Stomach smooth muscle (tissue), 2 donors: ENCODE measurements around the gene SLC1A7.

Source experiments
- H3K27ac ChIP-seq: one replicate; pipeline ENCODE4 v1.7.0; 2013; ENCODE audit warnings: mild to moderate bottlenecking, low read length, inconsistent platforms
- H3K27me3 ChIP-seq, 2 donors: one replicate each; pipeline ENCODE4 v1.7.0; 2013; ENCODE audit warnings: low read length in 2 of 2; ENCODE audit not compliant: insufficient read depth in 2 of 2, control insufficient read depth in 1 of 2
- H3K36me3 ChIP-seq, 2 donors: one replicate each; pipeline ENCODE4 v1.7.0; 2013; ENCODE audit warnings: low read length in 2 of 2; ENCODE audit not compliant: control insufficient read depth in 2 of 2, insufficient read depth in 2 of 2
- H3K4me1 ChIP-seq: one replicate; pipeline ENCODE4 v1.7.0; 2013; ENCODE audit warnings: low read length; ENCODE audit not compliant: control insufficient read depth, insufficient read depth
- H3K4me3 ChIP-seq, 2 donors: one replicate each; pipeline ENCODE4 v1.7.0; 2013; ENCODE audit warnings: low read length in 2 of 2
- H3K9ac ChIP-seq, 2 donors: one replicate each; pipeline ENCODE4 v1.7.0; 2013; ENCODE audit warnings: low read length in 2 of 2, mild to moderate bottlenecking in 1 of 2
- H3K9me3 ChIP-seq, 2 donors: one replicate each; pipeline ENCODE4 v1.7.0; 2013; ENCODE audit warnings: low read length in 2 of 2; ENCODE audit not compliant: control insufficient read depth in 2 of 2
- donor health status: healthy.
- donor health status: Pancreatic carcinoma.

SLC1A7 gene

DNA sequence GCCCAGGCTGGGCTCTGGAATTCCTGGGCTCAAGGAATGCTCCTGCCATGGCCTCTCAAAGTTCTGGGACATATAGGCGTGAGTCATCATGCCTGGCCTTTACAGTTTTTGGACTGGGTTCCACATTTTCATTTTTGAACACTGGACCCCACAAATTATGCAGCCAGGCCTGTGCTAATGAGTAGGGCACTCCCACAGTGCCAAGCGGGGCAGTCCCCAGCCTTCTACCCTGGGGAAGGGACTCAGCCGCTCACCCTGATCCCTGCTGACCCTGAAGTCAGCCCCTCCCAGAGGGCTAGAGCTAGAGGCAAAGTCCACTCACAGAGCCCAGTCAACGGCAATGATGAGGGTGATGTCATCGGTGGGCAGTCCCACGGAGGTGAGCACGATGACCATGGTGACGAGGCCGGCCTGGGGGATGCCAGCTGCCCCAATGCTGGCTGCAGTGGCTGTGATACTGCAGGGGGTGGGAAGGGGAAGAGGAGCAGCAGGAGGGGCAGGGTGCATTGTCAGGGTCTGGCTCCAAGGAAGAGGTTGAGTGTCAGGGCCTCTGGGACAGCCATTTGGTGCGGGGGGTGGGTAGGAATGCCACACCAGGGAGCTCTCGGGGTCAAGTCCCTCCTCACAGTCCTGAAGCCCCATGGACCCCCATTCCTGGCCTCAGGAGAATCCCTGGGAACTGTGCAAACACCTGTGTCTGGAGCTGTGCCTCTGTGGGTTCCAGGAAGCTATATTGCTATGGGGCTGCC lies 52.8 kb downstream of the SLC1A7 start:
- Histone ChIP-seq H3K9me3 (no peaks in the 10 kb centered on the region), H3K27ac (no peak overlapping the region), H3K27me3 (no peaks in the 10 kb centered on the region), H3K9ac (no peak overlapping the region), H3K4me3 (no peak overlapping the region), H3K36me3 (peaks cover 2 to 13% of the 10 kb centered on the region in 2 donors), H3K4me1 (peaks cover 35% of the 10 kb centered on the region)

DNA sequence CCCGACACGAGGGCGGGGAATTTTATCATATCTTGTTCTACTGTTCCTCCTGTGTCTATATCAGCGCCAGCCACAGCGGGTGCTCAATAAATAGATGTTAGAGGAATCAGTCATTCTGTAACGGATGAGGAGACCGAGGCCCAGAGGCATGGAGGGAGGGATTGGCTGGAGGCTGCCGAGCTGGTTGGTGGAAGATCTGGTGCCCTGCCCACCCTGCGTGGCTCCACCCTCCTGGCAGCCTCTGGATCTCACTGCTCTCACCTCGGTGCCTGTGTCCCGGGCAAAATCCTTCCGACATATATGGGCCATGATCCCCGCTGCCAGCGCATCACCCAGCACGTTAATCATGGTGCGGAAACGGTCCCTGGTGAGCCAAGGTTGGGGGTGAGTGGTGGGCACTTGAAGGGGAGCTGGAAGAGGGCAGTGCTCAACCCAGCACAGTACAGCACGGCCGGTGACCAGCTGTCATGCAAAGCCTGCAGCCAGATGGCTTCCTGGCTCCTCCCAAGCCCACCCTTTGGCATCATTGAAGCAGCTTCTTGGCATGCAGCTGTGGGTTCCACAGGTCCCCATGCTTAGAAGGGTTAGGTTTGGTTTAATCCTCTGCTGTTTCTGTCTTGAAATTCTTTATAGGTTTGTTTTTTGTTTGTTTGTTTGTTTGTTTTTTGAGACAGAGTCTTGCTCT lies 53.7 kb downstream of the SLC1A7 start:
- Histone ChIP-seq H3K27ac (no peak overlapping the region), H3K9ac (no peak overlapping the region), H3K4me1 (peaks cover 36% of the 10 kb centered on the region), H3K36me3 (peaks cover 5 to 15% of the 10 kb centered on the region in 2 donors), H3K27me3 (no peaks in the 10 kb centered on the region), H3K4me3 (no peak overlapping the region), H3K9me3 (no peaks in the 10 kb centered on the region)

DNA sequence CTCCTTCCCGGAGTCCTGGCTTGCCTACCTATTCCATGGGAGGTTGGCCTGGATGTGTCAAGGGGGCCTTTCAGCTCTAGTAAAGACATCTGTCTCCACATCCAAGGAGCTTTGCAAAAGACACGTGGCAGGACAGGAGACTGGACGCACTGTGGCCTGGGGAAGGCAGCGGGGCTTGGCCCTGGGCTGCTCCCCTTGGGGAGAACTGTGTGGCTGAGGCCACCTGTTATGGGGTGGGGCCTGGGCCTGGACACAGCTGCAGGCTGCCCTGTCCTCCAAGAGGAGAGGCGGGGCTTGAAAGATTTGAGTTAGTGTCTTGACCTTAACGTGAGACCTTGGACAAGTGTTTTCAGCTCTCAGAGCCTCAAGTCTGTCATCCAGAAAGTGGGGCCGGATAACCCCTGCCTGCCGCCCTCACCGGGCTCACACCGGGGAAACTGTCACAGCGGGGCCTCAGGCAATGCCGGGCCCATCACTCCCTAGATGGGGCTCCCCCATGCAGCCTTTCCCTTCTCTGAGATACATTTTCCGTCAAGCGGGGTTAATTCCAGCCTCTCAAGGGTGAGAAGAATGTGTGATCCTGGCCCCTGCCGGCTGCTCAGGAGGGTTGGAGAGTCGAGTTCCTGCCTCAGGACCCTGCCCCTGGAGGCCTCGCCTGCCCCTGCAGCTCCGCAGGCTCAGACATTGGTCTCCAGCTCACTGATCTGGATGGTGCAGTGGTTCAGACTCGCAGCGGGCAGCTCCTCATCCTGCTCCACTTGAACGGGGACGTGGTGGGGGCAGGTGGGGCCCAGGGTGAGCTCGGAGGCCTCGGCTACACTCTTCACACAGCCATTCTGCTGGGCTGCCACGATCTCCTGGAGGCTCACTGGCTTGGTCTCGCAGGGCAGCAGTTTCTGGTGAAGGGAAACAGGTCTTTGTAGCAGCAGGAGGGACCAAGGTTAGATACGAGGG lies 54.8 kb downstream of the SLC1A7 start:
- H3K27ac ChIP-seq: peak overlapping the region; percentile 11
- no peaks in the 10 kb centered on the region for H3K27me3 ChIP-seq
- H3K9ac ChIP-seq: no peak overlapping the region
- H3K36me3 ChIP-seq: peaks cover 8 to 21% of the 10 kb centered on the region in 2 donors
- H3K4me1 ChIP-seq: peaks cover 43% of the 10 kb centered on the region
- no peak overlapping the region for H3K4me3 ChIP-seq
- no peaks in the 10 kb centered on the region for H3K9me3 ChIP-seq

DNA sequence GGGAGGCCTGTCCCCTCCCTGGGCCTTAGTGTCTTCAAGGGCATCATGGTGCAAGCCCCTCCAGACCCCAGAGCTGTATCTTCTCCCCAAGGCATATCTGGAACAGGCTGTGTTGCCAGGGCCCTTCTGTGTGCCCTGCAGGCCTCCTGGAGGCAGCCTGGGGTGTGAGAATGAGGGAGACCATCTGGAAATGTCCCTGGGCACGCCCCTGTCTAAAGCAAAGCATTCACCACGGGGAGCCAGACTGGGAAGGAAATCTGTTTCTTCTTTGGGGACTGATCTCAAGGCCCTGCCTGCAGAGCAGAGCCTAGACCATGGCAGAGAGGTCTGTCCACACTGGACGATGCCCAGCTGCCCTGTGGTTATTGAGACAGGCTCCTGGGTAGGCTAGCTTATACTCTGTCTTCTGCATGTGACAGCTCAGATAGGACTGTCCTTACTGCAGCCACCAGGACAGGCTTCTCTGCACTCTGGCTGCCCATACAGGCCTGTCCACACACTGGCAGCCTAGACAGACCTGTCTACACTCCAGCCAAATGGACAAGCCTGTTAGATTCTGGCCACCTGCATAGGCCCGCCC lies 55.9 kb downstream of the SLC1A7 start:
- H3K27ac ChIP-seq: peak overlapping the region; percentile 11
- H3K4me1 ChIP-seq: peaks cover 41% of the 10 kb centered on the region
- no peak overlapping the region for H3K9ac ChIP-seq
- H3K9me3 ChIP-seq: no peaks in the 10 kb centered on the region
- H3K27me3 ChIP-seq: no peaks in the 10 kb centered on the region
- H3K4me3 ChIP-seq: no peak overlapping the region
- H3K36me3 ChIP-seq: peaks cover 19 to 29% of the 10 kb centered on the region in 2 donors

DNA sequence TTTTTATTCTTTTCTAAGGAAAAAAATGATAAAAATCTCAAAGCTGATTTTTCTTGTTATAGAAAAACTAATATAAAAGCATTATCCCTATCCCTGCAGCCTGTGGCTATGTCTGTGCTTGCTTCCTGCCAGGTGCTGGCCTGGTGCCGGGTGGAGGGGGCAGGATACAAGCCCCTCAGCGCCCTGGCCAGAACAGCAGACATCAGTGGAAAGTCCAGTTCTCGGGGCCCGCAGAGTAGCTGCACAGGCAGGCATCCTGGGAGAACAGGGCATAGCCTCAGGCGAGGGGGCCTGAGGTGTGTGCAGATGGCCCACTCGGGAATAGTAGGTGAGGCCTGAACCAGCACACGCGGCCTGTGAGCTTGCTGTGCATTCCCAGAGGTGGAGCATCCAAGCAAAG lies 57.0 kb downstream of the SLC1A7 start:
- Histone ChIP-seq H3K36me3 (peaks cover 28 to 40% of the 10 kb centered on the region in 2 donors), H3K27ac (peak overlapping the region; percentile 11)

DNA sequence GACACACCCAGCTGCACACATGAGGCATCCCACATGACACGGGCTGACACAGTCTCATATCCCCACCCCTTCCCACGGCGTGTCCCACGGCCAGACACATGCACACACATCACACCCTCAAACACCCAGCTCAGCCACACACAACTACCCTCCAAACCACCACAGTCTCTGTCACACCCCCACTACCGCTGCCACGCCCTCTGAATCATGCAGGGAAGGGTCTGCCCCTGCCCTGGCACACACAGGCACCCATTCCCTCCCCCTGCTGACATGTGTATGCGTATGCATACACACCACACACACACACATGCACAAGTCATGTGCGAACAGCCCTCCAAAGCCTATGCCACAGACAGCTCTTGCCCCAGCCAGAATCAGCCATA lies 57.9 kb downstream of the SLC1A7 start:
- no peaks in the 10 kb centered on the region for H3K27me3 ChIP-seq
- H3K4me1 ChIP-seq: peaks cover 28% of the 10 kb centered on the region
- H3K4me3 ChIP-seq: no peak overlapping the region
- H3K9ac ChIP-seq: no peak overlapping the region
- no peaks in the 10 kb centered on the region for H3K9me3 ChIP-seq
- H3K36me3 ChIP-seq: peaks cover 28 to 40% of the 10 kb centered on the region in 2 donors
- no peak overlapping the region for H3K27ac ChIP-seq

More for the DNA sequence above, 57.0 kb downstream of the SLC1A7 start:
- Histone ChIP-seq H3K4me1 (peaks cover 31% of the 10 kb centered on the region), H3K9ac (no peak overlapping the region), H3K27me3 (no peaks in the 10 kb centered on the region), H3K9me3 (no peaks in the 10 kb centered on the region), H3K4me3 (no peak overlapping the region)

DNA sequence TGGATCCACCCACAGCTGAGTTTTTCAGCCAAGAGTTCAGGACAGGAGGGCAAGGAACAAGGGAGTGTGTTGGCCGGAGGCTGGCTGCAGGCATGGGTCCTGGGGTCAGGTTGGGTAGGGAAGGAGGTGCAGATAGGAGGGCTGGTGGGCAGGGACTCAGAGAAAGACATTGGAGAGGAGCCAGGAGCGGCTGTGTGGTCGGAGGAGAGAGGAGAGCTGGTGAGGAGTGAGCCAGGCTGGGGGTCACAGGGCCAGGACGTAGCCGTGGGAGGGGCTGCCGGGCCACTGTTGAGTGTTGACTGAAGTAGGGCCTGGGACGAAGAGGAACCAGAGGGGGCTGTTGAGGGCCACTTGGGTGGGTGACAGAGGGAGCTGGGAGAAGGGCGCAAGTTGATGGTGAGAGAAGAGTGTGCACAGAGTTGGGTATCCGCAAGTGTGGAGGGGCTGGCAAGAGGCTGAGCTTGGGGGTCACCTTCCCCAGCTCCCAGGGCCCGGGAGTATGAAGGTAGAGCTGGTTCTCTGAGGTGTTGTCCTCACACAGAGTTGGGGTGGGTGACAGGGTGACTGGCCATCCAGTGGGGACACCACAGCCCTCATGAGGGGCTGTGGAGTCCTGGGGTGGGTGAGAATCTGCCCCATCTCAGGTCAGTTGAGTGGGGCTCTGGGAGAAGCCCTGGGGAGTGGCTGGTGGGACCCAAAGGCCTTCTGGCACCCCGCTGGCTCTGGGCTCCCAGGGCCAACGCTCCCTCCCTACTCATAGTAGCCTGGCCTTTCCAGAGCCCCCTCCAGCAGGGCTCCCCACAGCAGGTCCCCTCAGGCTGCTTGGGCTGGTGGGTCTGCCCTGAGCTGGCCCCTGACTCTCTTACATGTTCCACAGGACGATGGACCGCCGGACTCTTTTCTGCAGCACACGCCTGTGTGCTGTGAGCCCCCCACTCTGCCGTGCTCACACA lies 58.5 kb downstream of the SLC1A7 start:
- Histone ChIP-seq H3K27me3 (no peaks in the 10 kb centered on the region), H3K9ac (no peak overlapping the region), H3K4me3 (no peak overlapping the region), H3K9me3 (no peaks in the 10 kb centered on the region), H3K27ac (no peak overlapping the region), H3K36me3 (peaks cover 31 to 42% of the 10 kb centered on the region in 2 donors), H3K4me1 (peaks cover 27% of the 10 kb centered on the region)

DNA sequence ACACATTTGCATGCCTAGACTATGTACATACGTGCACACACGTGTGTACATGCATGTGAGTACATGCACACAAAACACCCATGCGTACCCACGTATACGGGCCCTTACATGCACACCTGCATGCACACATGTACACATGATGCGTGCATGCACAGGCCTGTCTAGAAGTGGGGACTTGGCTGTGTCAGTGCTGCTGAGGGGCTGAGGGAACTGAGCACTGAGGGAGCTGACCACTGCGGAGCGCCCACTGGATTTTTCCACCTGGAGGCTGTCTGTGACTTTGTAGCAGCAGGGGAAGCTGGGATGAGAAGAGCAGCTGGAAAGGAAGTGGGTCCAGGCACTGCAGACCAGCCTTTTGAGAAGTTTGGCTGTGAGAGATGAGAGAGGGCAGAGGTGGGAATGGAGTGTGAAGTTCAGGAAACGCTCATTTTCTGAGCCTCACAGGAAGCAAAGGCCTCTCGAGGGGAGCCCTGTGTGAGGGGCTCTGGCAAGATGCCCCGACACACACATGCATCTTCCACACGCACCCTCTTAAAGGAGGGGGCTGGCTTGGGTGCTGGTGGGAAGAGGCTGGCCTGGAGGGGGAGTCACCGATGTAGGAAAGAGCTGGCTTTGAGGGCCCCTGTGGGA lies 59.5 kb downstream of the SLC1A7 start:
- H3K27me3 ChIP-seq: no peaks in the 10 kb centered on the region
- H3K4me3 ChIP-seq: no peak overlapping the region
- peaks cover 38 to 48% of the 10 kb centered on the region in 2 donors for H3K36me3 ChIP-seq
- no peaks in the 10 kb centered on the region for H3K9me3 ChIP-seq
- H3K27ac ChIP-seq: no peak overlapping the region
- H3K4me1 ChIP-seq: peaks cover 24% of the 10 kb centered on the region
- no peak overlapping the region for H3K9ac ChIP-seq

DNA sequence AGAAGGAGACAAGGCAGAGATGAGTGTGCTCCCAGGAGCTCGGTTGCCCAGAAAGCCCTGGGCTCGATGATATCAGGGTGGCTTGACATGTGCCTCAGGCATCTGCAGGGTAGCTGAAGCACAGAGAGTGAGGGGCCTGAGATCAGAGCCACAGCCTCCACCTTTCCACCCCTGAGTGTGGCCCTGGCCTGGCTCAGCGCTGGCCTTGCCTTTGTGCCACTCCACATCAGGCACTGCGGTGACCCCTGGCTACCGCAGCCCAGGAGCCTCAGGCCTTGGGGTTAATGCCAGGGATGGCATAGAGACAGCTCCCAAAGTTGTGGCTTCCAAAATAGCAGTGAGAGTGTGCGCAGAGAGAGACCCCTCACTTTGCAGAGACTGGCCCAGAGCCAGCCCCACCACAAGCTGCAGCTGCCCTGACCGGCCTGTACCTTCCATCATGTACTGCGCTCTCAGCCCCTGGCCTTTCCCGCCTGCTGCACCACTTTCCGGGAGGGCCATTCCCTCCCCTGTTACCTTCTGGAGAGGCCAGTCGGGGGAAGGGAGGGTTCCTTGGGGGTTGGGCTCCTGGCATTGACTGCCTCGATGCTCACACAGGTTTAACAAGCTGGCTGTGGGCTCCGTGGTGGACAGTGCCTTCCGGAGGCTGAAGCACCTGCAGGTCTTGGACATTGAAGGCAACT lies 60.9 kb downstream of the SLC1A7 start:
- Histone ChIP-seq H3K9me3 (no peaks in the 10 kb centered on the region), H3K36me3 (peaks cover 38 to 51% of the 10 kb centered on the region in 2 donors), H3K4me3 (no peak overlapping the region), H3K27me3 (no peaks in the 10 kb centered on the region), H3K4me1 (peaks cover 18% of the 10 kb centered on the region), H3K27ac (no peak overlapping the region), H3K9ac (no peak overlapping the region)
